GM12878 (cell line): ENCODE data around the gene ERC2. TPM values are rescaled to one million over a fixed set of nuclear protein-coding genes. Genes with fewer than 3 reads are reported as not detected.
A peak's percentile ranks its signal among the peaks of the same experiment; 100 is the strongest.

ENCODE experiments used
- ATAC-seq: fragments of 200-7000 bp; cut with Tn5 transposase; 3 replicates; pipeline ENCODE4 v1.9.1; 2020; ENCODE audit warnings: mild to moderate bottlenecking, moderate library complexity
- BruUV-seq: library from RNA; stranded (reverse); fragments of 400-500 nt; replicated peaks from 2 replicates; lab custom pipeline; 2021; lab: Mats Ljungman, UMichigan
- CTCF ChIA-PET: fragments of 300-600 bp; sonication (Branson Sonifier 250); formaldehyde crosslinking; extraction: SDS; loops from one replicate; lab custom pipeline; 2021; ENCODE audit warnings: inconsistent platforms; lab: Yijun Ruan, JAX
- POLR2A ChIA-PET: fragments of 350-600 bp; formaldehyde crosslinking; extraction: SDS; loops from one replicate; lab custom pipeline; 2021; ENCODE audit warnings: inconsistent platforms; lab: Charles Lee
- RAD21 ChIA-PET: fragments of 300-600 bp; sonication (Branson Sonifier 250); formaldehyde crosslinking; loops from one replicate; lab custom pipeline; 2023; ENCODE audit warnings: antibody characterized with exemption; ENCODE audit not compliant: unreplicated experiment; lab: Charles Lee
- SMC1A ChIA-PET: fragments of 300-600 bp; sonication (Branson Sonifier 250); formaldehyde crosslinking; loops from one replicate; lab custom pipeline; 2023; ENCODE audit not compliant: unreplicated experiment, uncharacterized antibody; lab: Charles Lee
- DNase-seq: peaks from one replicate; pipeline ENCODE4 v3.0.0-alpha.2; 2011; ENCODE audit warnings: low read depth, low spot score
- FAIRE-seq: peaks from 3 replicates; lab custom pipeline; 2011; peaks lifted over from hg19 to GRCh38; lab: Jason Lieb, UNC
- H2AFZ ChIP-seq: 2 replicates; pipeline ENCODE4 v1.6.0; 2011; ENCODE audit warnings: low read depth, low read length, control low read depth; ENCODE audit not compliant: control insufficient read depth
- H3K27ac ChIP-seq: 2 replicates; pipeline ENCODE4 v1.5.1; 2011; ENCODE audit warnings: control low read depth; ENCODE audit not compliant: control insufficient read depth, insufficient read depth
- H3K27me3 ChIP-seq, 2 experiments: replicated peaks in 1 of 2; 2 replicates each; pipeline versions ENCODE4 v1.6.0 to v1.6.1; 2011; ENCODE audit warnings: low read length in 1 of 2; ENCODE audit not compliant: control insufficient read depth in 2 of 2, insufficient read depth in 2 of 2
- H3K36me3 ChIP-seq, 2 experiments: 2 replicates each; pipeline ENCODE4 v1.5.1; 2011; ENCODE audit warnings: low read length in 1 of 2; ENCODE audit not compliant: control insufficient read depth in 2 of 2, insufficient read depth in 2 of 2
- H3K4me1 ChIP-seq: 2 replicates; pipeline ENCODE4 v1.6.1; 2011; ENCODE audit warnings: mild to moderate bottlenecking, low read length, moderate library complexity, mixed read lengths; ENCODE audit not compliant: control insufficient read depth, insufficient read depth
- H3K4me2 ChIP-seq: 2 replicates; pipeline ENCODE4 v1.6.0; 2011; ENCODE audit warnings: control low read depth; ENCODE audit not compliant: control insufficient read depth, insufficient read depth
- H3K4me3 ChIP-seq: fragments of 200-600 bp; sonication (generic); 2 replicates; pipeline ENCODE4 v1.5.1; 2016
- H3K79me2 ChIP-seq: 2 replicates; pipeline ENCODE4 v1.6.0; 2011; ENCODE audit warnings: low read length; ENCODE audit not compliant: control insufficient read depth, insufficient read depth
- H3K9ac ChIP-seq: 2 replicates; pipeline ENCODE4 v1.8.0; 2011; ENCODE audit warnings: low read length, control low read depth, mixed read lengths; ENCODE audit not compliant: control insufficient read depth, insufficient read depth
- H3K9me3 ChIP-seq: replicated peaks from 3 replicates; pipeline ENCODE4 v1.5.1; 2011; ENCODE audit warnings: mild to moderate bottlenecking, low read length; ENCODE audit not compliant: control insufficient read depth, insufficient read depth
- H4K20me1 ChIP-seq: 2 replicates; pipeline ENCODE4 v1.6.0; 2011; ENCODE audit not compliant: control insufficient read depth, insufficient read depth
- BCL11A ChIP-seq: IDR thresholded peaks from 2 replicates; pipeline ENCODE4 v1.6.1; 2011; ENCODE audit warnings: low read depth, low read length
- CEBPB ChIP-seq, 2 experiments: fragments of 150-350 bp in 1 of 2; IDR thresholded peaks; 2 replicates each; pipeline ENCODE4 v1.6.1; 2012 to 2014; ENCODE audit warnings: low read depth in 2 of 2, low read length in 2 of 2, borderline replicate concordance in 1 of 2, inconsistent platforms in 1 of 2
- E2F4 ChIP-seq: IDR thresholded peaks from 2 replicates; pipeline ENCODE4 v1.6.1; 2012; ENCODE audit warnings: low read depth, low read length, improper control_type of control experiment
- ESRRA ChIP-seq: IDR thresholded peaks from 2 replicates; pipeline ENCODE4 v1.6.1; 2012; ENCODE audit warnings: mild to moderate bottlenecking, low read length, improper control_type of control experiment
- HCFC1 ChIP-seq: fragments of 150-350 bp; IDR thresholded peaks from 2 replicates; pipeline ENCODE4 v1.6.1; 2014; ENCODE audit warnings: low read length
- IKZF1 ChIP-seq: fragments of 450-650 bp; conservative IDR thresholded peaks from 2 replicates; pipeline ENCODE4 v1.6.1; 2017; ENCODE audit warnings: antibody characterized with exemption, mild to moderate bottlenecking
- JUND ChIP-seq: IDR thresholded peaks from 2 replicates; pipeline ENCODE4 v1.6.1; 2012; ENCODE audit warnings: low read depth, mild to moderate bottlenecking, low read length, improper control_type of control experiment, moderate library complexity
- MEF2A ChIP-seq: IDR thresholded peaks from 2 replicates; pipeline ENCODE4 v1.6.1; 2011; ENCODE audit warnings: low read depth, mild to moderate bottlenecking, low read length, moderate library complexity; ENCODE audit not compliant: insufficient read depth
- NRF1 ChIP-seq: conservative IDR thresholded peaks from 2 replicates; pipeline ENCODE4 v1.6.1; 2011; ENCODE audit warnings: mild to moderate bottlenecking, low read depth, low read length, improper control_type of control experiment
- PAX5 ChIP-seq: IDR thresholded peaks from 2 replicates; pipeline ENCODE4 v1.6.1; 2011; ENCODE audit warnings: low read depth, low read length, borderline replicate concordance
- POLR2AphosphoS2 ChIP-seq: IDR thresholded peaks from 2 replicates; pipeline ENCODE4 v1.6.1; 2011; ENCODE audit warnings: low read depth, mild to moderate bottlenecking, low read length, improper control_type of control experiment, moderate library complexity
- SMC3 ChIP-seq: IDR thresholded peaks from 2 replicates; pipeline ENCODE4 v1.6.1; 2011; ENCODE audit warnings: low read length, improper control_type of control experiment, borderline replicate concordance
- STAT1 ChIP-seq: fragments of 450-650 bp; conservative IDR thresholded peaks from 2 replicates; pipeline ENCODE4 v1.6.1; 2014; ENCODE audit warnings: antibody characterized with exemption, mild to moderate bottlenecking
- TCF12 ChIP-seq: IDR thresholded peaks from 2 replicates; pipeline ENCODE4 v1.6.1; 2011; ENCODE audit warnings: low read depth, mild to moderate bottlenecking, low read length
- TCF7 ChIP-seq: IDR thresholded peaks from 2 replicates; pipeline ENCODE4 v1.6.1; 2014; ENCODE audit warnings: antibody characterized with exemption, borderline replicate concordance
- ZBTB40 ChIP-seq: fragments of 450-650 bp; IDR thresholded peaks from 2 replicates; pipeline ENCODE4 v1.6.1; 2016; ENCODE audit warnings: mild to moderate bottlenecking, moderate library complexity, borderline replicate concordance
- WGBS: methylation state at CpG from one replicate; pipeline ENCODE4 v1.1.6; 2016; ENCODE audit warnings: low lambda C conversion rate; ENCODE audit not compliant: insufficient replicate concordance, insufficient coverage; ENCODE audit errors: missing lambda C conversion rate; 5-methylcytosine and 5-hydroxymethylcytosine counted together
- in situ Hi-C: fragments of 300-500 bp; cut with MboI; formaldehyde crosslinking; loops from 9 replicates; pipeline ENCODE4 v1.14.3; 2018; ENCODE audit warnings: mixed read lengths
- intact Hi-C: fragments of 100-400 bp; cut with micrococcal nuclease; formaldehyde crosslinking; loops from one replicate; pipeline ENCODE4 v1.14.2; 2022; ENCODE audit not compliant: unreplicated experiment
- polyA plus RNA-seq, 11 experiments: library from polyadenylated mRNA; depleted of rRNA in 4 of 11; unstranded in 6 of 11; stranded (reverse) in 5 of 11; fragments of >200 nt; fragmentation: Nextera tagmentation in 4 of 11; fragmentation: Illumina TruSeq in 1 of 11; extraction: Ambion mirVana in 4 of 11; extraction: Trizol in 1 of 11; gene quantifications; 1 replicate in 1 of 11; 2 replicates in 10 of 11; pipeline versions ENCODE4 v1.2.1 to v1.2.3, GENCODE V29; 2011 to 2016; ENCODE audit warnings: inconsistent platforms in 2 of 11, missing spikeins in 2 of 11, low read depth in 1 of 11
- total RNA-seq, 4 experiments: library from RNA; depleted of rRNA in 3 of 4; stranded (reverse); fragments of >200 nt in 3 of 4; fragmentation: Illumina TruSeq in 1 of 4; extraction: Trizol in 1 of 4; gene quantifications; 2 replicates each; pipeline versions ENCODE4 v1.2.1 to v1.2.3, GENCODE V29; 2013 to 2021
- TF ChIP-seq, protein P1 (sequence below): IDR thresholded peaks from 2 replicates; pipeline ENCODE4 v1.6.1; 2012; ENCODE audit warnings: low read length, inconsistent platforms
- TF ChIP-seq, protein P2 (sequence below): fragments of 450-650 bp; IDR thresholded peaks from 2 replicates; pipeline ENCODE4 v1.6.1; 2016; ENCODE audit warnings: mild to moderate bottlenecking

ERC2 gene
- total and polyA plus RNA-seq, 10 of the 15 experiments (the other 5 are each of a cell fraction or from before 2014, with no cell fraction given) = 0.06 to 1.4 (median 0.12) TPM; not detected in 3

GRCh38 chr3:55624238-55624637 lies 844.0 kb downstream of the ERC2 start:
- BruUV-seq = no TSS peak
- Histone ChIP-seq H3K9me3 (peaks cover 3% of the 10 kb centered on the region; the same call in 2 of the 3 replicates), H4K20me1 (no peaks in the 10 kb centered on the region), H2AFZ (no peak overlapping the region), H3K27ac (peak overlapping the region; percentile 45), H3K9ac (no peak overlapping the region), H3K4me1 (peaks cover 52% of the 10 kb centered on the region), H3K79me2 (no peaks in the 10 kb centered on the region), H3K36me3 (no peaks in the 10 kb centered on the region), H3K27me3 (no peaks in the 10 kb centered on the region), H3K4me3 (no peak overlapping the region), H3K4me2 (peak overlapping the region; percentile 17; the same call in 1 of the 2 replicates)
- peak; percentile 13; the same call in 2 of the 3 replicates for ATAC-seq
- intact Hi-C loops (loop anchor here (5.0 kb wide), 2 partner anchors 53 to 98 kb away; no protein-coding TSS in a partner anchor), in situ Hi-C loops (no loop called here)
- peak; percentile 65 for DNase-seq
- no peak for FAIRE-seq
- ChIA-PET SMC1A (interaction anchor here (1.0 to 2.1 kb wide), 2 partner anchors 17 to 34 kb away, joined by 3 to 8 read pairs; no protein-coding TSS in a partner anchor), RAD21 (no interaction called here), POLR2A (interaction anchor here (1.6 kb wide), 1 partner anchor 12 kb away, joined by 4 read pairs; no protein-coding TSS in a partner anchor), CTCF (interaction anchor here (0.6 to 2.9 kb wide), 2 partner anchors 11 to 1178 kb away, joined by 3 to 9 read pairs; partner anchors contain the start of gene ARHGEF3)
- 66% methylated on average over 7 of the region's 7 CpGs for WGBS
- TF ChIP-seq HCFC1 (no peak), PAX5 (peak; percentile 33; the same call in 1 of the 2 replicates), TCF7 (no peak), TCF12 (no peak), MEF2A (no peak), BCL11A (no peak), JUND (no peak), E2F4 (no peak), CEBPB (IDR thresholded peaks at IDR 0.05; ENCODE audit: borderline replicate concordance in 1 of 2, low read depth in 2 of 2, low read length in 2 of 2) (no peak), ZBTB40 (no peak), SMC3 (peak; percentile 23; the same call in 1 of the 2 replicates), ESRRA (no peak), STAT1 (no peak), IKZF1 (peak; percentile 36; the same call in 1 of the 2 replicates), NRF1 (no peak), POLR2AphosphoS2 (no peak)
- TF ChIP-seq, protein P1, sequence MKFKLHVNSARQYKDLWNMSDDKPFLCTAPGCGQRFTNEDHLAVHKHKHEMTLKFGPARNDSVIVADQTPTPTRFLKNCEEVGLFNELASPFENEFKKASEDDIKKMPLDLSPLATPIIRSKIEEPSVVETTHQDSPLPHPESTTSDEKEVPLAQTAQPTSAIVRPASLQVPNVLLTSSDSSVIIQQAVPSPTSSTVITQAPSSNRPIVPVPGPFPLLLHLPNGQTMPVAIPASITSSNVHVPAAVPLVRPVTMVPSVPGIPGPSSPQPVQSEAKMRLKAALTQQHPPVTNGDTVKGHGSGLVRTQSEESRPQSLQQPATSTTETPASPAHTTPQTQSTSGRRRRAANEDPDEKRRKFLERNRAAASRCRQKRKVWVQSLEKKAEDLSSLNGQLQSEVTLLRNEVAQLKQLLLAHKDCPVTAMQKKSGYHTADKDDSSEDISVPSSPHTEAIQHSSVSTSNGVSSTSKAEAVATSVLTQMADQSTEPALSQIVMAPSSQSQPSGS = no peak
- TF ChIP-seq, protein P2, sequence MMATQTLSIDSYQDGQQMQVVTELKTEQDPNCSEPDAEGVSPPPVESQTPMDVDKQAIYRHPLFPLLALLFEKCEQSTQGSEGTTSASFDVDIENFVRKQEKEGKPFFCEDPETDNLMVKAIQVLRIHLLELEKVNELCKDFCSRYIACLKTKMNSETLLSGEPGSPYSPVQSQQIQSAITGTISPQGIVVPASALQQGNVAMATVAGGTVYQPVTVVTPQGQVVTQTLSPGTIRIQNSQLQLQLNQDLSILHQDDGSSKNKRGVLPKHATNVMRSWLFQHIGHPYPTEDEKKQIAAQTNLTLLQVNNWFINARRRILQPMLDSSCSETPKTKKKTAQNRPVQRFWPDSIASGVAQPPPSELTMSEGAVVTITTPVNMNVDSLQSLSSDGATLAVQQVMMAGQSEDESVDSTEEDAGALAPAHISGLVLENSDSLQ = no peak
